Muscle layer of colon (tissue), 2 donors: ENCODE measurements around the gene RBKS.

Experiments
- H3K27ac ChIP-seq: one replicate; pipeline ENCODE4 v1.7.0; 2013; ENCODE audit warnings: low read depth, mild to moderate bottlenecking, low read length, moderate library complexity
- H3K27me3 ChIP-seq, 2 donors: one replicate each; pipeline ENCODE4 v1.7.0; 2013; ENCODE audit warnings: low read length in 2 of 2, mild to moderate bottlenecking in 2 of 2; ENCODE audit not compliant: insufficient read depth in 2 of 2, control insufficient read depth in 1 of 2
- H3K36me3 ChIP-seq: one replicate; pipeline ENCODE4 v1.7.0; 2013; ENCODE audit warnings: mild to moderate bottlenecking, low read length; ENCODE audit not compliant: insufficient read depth
- H3K4me1 ChIP-seq: one replicate; pipeline ENCODE4 v1.7.0; 2013; ENCODE audit warnings: mild to moderate bottlenecking, low read length; ENCODE audit not compliant: insufficient read depth
- H3K4me3 ChIP-seq, 2 donors: one replicate each; pipeline ENCODE4 v1.7.0; 2013; ENCODE audit warnings: low read length in 2 of 2, low read depth in 1 of 2, mild to moderate bottlenecking in 1 of 2, moderate library complexity in 1 of 2
- H3K9ac ChIP-seq: one replicate; pipeline ENCODE4 v1.7.0; 2013; ENCODE audit warnings: low read length
- H3K9me3 ChIP-seq: one replicate; pipeline ENCODE4 v1.7.0; 2013; ENCODE audit warnings: mild to moderate bottlenecking, low read length
- donor health status: abdominal sarcoma.
- donor health status: Adenocarcinoma of cecum.

The RBKS gene

GRCh38 chr2:27829791-27830190, 60.4 kb downstream of the RBKS start:
- H3K27ac ChIP-seq: no peak overlapping the region
- H3K9me3 ChIP-seq: no peaks in the 10 kb centered on the region
- no peaks in the 10 kb centered on the region for H3K4me1 ChIP-seq
- H3K36me3 ChIP-seq: no peaks in the 10 kb centered on the region
- H3K9ac ChIP-seq: no peak overlapping the region
- H3K27me3 ChIP-seq: no peaks in the 10 kb centered on the region
- no peak overlapping the region for H3K4me3 ChIP-seq

GRCh38 chr2:27828305-27828704, 61.9 kb downstream of the RBKS start:
- no peaks in the 10 kb centered on the region for H3K27me3 ChIP-seq
- H3K4me3 ChIP-seq: no peak overlapping the region
- no peaks in the 10 kb centered on the region for H3K36me3 ChIP-seq
- no peaks in the 10 kb centered on the region for H3K9me3 ChIP-seq
- H3K27ac ChIP-seq: no peak overlapping the region
- H3K9ac ChIP-seq: no peak overlapping the region
- no peaks in the 10 kb centered on the region for H3K4me1 ChIP-seq

DNA sequence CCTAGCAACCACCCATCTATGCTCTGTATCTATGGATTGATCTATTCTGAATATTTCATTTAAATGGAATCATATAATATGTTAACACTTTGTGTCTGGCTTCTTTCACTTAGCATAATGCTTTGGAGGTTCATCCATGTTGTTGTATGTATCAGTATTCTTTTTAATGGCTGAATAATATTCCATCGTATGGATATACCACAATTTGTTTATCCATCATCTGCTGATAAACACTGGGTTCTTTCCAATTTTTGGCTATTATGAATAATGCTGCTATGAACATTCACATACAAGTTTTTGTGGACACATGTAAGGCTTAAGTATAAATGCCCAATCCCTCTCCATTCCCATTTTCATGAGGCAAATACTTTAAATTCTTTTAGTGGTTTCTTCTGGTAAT, 65.8 kb downstream of the RBKS start:
- H3K9me3 ChIP-seq: no peaks in the 10 kb centered on the region
- no peak overlapping the region for H3K27ac ChIP-seq
- H3K4me1 ChIP-seq: no peaks in the 10 kb centered on the region
- no peaks in the 10 kb centered on the region for H3K27me3 ChIP-seq
- H3K4me3 ChIP-seq: no peak overlapping the region
- no peak overlapping the region for H3K9ac ChIP-seq
- H3K36me3 ChIP-seq: no peaks in the 10 kb centered on the region

GRCh38 chr2:27823569-27823968, 66.6 kb downstream of the RBKS start:
- Histone ChIP-seq H3K9ac (no peak overlapping the region), H3K36me3 (no peaks in the 10 kb centered on the region), H3K27ac (no peak overlapping the region), H3K4me1 (no peaks in the 10 kb centered on the region), H3K4me3 (no peak overlapping the region), H3K27me3 (no peaks in the 10 kb centered on the region), H3K9me3 (no peaks in the 10 kb centered on the region)

DNA sequence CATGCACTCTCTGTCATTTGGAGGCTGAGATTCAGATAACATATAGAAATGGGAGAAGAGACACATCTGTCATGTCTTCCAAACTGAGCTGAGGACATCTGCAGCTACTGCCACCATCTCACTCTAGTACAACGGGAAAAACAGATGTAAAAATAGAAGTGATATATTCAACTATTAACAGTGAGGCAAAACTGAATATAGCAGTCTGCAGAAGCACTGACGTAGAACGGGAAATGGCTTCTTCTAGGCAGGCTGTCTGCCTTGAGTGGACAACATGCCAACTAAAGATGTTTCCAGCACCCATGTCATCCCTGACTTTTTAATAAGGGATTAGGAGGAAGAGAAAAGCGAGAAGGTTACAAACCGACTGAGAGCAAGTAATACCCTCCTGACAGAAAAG, 67.1 kb downstream of the RBKS start:
- Histone ChIP-seq H3K4me3 (no peak overlapping the region), H3K27ac (no peak overlapping the region)

GRCh38 chr2:27822049-27822448, 68.1 kb downstream of the RBKS start:
- Histone ChIP-seq H3K9ac (no peak overlapping the region), H3K27ac (no peak overlapping the region), H3K4me1 (no peaks in the 10 kb centered on the region), H3K4me3 (no peak overlapping the region), H3K27me3 (no peaks in the 10 kb centered on the region), H3K9me3 (no peaks in the 10 kb centered on the region), H3K36me3 (no peaks in the 10 kb centered on the region)

More for the DNA sequence above, 67.1 kb downstream of the RBKS start:
- H3K9ac ChIP-seq: no peak overlapping the region
- H3K36me3 ChIP-seq: no peaks in the 10 kb centered on the region
- H3K4me1 ChIP-seq: no peaks in the 10 kb centered on the region
- H3K27me3 ChIP-seq: no peaks in the 10 kb centered on the region
- H3K9me3 ChIP-seq: no peaks in the 10 kb centered on the region

DNA sequence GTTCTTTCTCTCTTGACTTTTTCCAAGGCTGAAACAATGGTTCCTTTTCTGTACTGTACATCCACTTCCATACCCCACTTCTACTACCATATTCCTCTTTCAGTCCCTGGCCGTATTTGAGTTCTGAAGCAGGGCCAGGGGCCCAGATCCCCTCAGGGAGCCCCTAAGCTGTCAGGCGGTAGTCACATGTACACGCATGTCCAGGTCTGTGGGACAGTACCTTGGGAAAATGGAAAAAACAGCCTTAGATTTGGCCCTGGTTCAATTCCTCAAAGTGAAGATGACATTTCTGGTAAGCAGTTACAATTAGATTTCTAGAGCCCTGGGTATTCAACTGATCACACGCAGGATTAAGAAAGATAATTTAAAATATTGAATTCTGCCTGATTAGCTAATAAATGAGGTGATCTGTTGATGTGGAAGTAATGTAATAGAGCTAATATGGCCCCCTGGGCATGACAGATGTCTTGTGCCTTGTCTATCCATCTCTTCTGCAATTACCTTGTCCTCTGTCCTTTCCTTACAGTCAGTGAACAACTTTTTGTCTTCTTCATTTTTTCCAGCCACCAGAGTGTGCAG, 74.2 kb downstream of the RBKS start:
- H3K9ac ChIP-seq: no peak overlapping the region
- H3K36me3 ChIP-seq: no peaks in the 10 kb centered on the region
- H3K27ac ChIP-seq: no peak overlapping the region
- H3K9me3 ChIP-seq: no peaks in the 10 kb centered on the region
- no peak overlapping the region for H3K4me3 ChIP-seq
- no peaks in the 10 kb centered on the region for H3K4me1 ChIP-seq
- H3K27me3 ChIP-seq: no peaks in the 10 kb centered on the region

DNA sequence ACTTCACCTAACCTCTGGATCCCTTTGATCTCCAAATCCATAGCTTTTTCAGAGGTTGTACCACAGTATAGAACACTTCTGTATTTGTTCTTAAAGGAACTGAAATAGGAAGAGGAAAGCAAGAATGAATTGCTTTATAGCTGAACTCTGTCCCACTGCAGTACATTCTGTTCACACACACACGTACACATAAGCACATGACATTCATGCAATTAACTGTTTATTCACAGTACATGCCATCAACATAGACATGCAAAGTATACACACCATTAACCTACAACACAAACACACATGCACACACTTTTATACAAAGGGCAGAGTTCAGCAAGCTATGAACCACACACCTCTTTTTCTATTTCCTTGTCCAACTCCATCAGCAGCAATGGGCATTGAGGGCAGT, 75.4 kb downstream of the RBKS start:
- no peak overlapping the region for H3K4me3 ChIP-seq
- H3K4me1 ChIP-seq: no peaks in the 10 kb centered on the region
- H3K9ac ChIP-seq: no peak overlapping the region
- no peaks in the 10 kb centered on the region for H3K27me3 ChIP-seq
- no peaks in the 10 kb centered on the region for H3K36me3 ChIP-seq
- no peak overlapping the region for H3K27ac ChIP-seq
- no peaks in the 10 kb centered on the region for H3K9me3 ChIP-seq

DNA sequence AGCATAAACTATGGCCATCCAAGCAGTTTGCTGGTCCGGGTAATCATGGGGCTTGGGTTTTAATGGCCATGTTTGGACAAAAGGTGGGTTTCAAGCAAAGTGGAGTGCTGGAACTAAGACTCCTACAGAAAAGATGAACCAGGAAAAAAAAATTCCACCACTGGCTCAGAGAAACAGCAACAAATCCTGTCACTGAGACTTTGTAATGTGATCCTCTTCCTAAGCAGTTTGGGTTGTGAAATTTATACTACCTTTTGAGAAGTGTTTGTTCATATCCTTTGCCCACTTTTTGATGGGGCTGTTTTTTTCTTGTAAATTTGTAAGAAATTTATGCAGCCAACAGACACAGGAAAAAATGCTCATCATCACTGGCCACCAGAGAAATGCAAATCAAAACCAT, 78.4 kb downstream of the RBKS start:
- Histone ChIP-seq H3K36me3 (no peaks in the 10 kb centered on the region), H3K4me1 (no peaks in the 10 kb centered on the region), H3K27ac (no peak overlapping the region), H3K4me3 (no peak overlapping the region), H3K9ac (no peak overlapping the region), H3K27me3 (no peaks in the 10 kb centered on the region), H3K9me3 (no peaks in the 10 kb centered on the region)

- Histone ChIP-seq H3K4me3 (no peak overlapping the region), H3K4me1 (no peaks in the 10 kb centered on the region), H3K27ac (no peak overlapping the region), H3K27me3 (no peaks in the 10 kb centered on the region), H3K9ac (no peak overlapping the region), H3K9me3 (no peaks in the 10 kb centered on the region), H3K36me3 (no peaks in the 10 kb centered on the region)
Measured at GRCh38 chr2:27810455-27810854, 79.7 kb downstream of the RBKS start.

DNA sequence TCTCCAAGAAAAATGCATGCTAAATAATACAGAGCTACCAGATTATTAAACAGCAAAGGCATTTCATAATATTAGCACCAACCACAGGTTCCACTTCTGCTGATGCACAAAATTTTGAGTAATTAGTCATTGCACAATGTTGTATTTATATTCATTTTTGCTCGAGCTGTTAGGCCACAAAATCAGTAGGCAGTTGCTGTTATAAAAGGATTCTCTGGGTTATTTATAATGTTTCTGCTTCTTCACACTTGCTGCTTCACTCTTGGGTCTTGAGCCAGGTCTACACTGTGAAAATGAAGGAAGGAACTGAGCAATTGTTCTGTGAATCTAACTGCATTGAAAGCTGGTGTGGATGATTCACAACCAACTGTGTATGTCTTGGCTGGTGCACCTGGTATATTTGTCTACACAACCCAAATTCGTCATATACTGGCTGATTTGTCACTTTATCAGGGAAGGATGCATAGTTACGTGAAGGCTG, 80.4 kb downstream of the RBKS start:
- H3K27ac ChIP-seq: no peak overlapping the region
- H3K27me3 ChIP-seq: no peaks in the 10 kb centered on the region
- no peak overlapping the region for H3K4me3 ChIP-seq
- H3K4me1 ChIP-seq: no peaks in the 10 kb centered on the region
- no peaks in the 10 kb centered on the region for H3K36me3 ChIP-seq
- H3K9me3 ChIP-seq: no peaks in the 10 kb centered on the region
- no peak overlapping the region for H3K9ac ChIP-seq

DNA sequence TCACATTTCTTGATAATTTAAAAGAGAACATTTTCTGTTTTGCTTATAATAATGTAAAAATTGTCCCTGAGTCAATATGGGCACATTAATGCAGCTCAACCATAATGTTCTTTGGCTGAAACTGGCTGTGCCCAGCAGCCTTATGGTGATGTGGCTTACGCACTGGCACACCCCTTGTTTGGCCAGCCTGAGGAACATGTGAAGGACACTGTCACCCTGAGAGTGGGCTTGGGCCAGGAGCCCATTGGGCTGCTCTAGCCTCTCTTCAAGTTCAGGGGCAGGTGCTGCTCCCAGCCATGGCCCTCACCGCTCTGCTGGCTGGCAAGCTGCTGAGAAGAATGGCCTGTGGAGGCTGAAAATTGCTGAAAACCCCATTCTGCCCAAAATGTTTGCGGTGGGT, 81.2 kb downstream of the RBKS start:
- H3K9me3 ChIP-seq: no peaks in the 10 kb centered on the region
- no peak overlapping the region for H3K4me3 ChIP-seq
- H3K36me3 ChIP-seq: no peaks in the 10 kb centered on the region
- no peak overlapping the region for H3K27ac ChIP-seq
- H3K27me3 ChIP-seq: no peaks in the 10 kb centered on the region
- no peak overlapping the region for H3K9ac ChIP-seq
- H3K4me1 ChIP-seq: no peaks in the 10 kb centered on the region
